HEK293T (cell line): ENCODE results near the gene KCNMA1.

Source experiments
- CTCF ChIA-PET: fragments of 350-600 bp; formaldehyde crosslinking; extraction: SDS; loops from one replicate; lab custom pipeline; 2021; ENCODE audit warnings: antibody characterized with exemption, inconsistent platforms; lab: Yijun Ruan, JAX
- POLR2A ChIA-PET: fragments of 350-600 bp; formaldehyde crosslinking; extraction: SDS; loops from one replicate; lab custom pipeline; 2020; ENCODE audit warnings: antibody characterized with exemption, inconsistent platforms; lab: Yijun Ruan, JAX
- DNase-seq: peaks from one replicate; pipeline ENCODE4 v3.0.0; 2012; ENCODE audit warnings: mixed read lengths; ENCODE audit errors: extremely low spot score
- ARNT ChIP-seq: fragments of 450-650 bp; IDR thresholded peaks from 2 replicates; pipeline ENCODE4 v1.6.1; 2017; ENCODE audit warnings: mild to moderate bottlenecking
- BHLHE40 ChIP-seq: fragments of 450-650 bp; IDR thresholded peaks from 2 replicates; pipeline ENCODE4 v1.6.1; 2016; ENCODE audit warnings: mild to moderate bottlenecking, moderate library complexity, borderline replicate concordance
- CTBP1 ChIP-seq: fragments of 450-650 bp; IDR thresholded peaks from 2 replicates; pipeline ENCODE4 v1.6.1; 2016; ENCODE audit warnings: borderline replicate concordance
- ELF4 ChIP-seq: fragments of 450-650 bp; IDR thresholded peaks from 2 replicates; pipeline ENCODE4 v1.6.1; 2017; ENCODE audit warnings: antibody characterized with exemption
- FOXA1 ChIP-seq: fragments of 450-650 bp; IDR thresholded peaks from 2 replicates; pipeline ENCODE4 v1.6.1; 2016; ENCODE audit warnings: mild to moderate bottlenecking
- FOXK2 ChIP-seq: fragments of 450-650 bp; IDR thresholded peaks from 2 replicates; pipeline ENCODE4 v1.6.1; 2016; ENCODE audit warnings: mild to moderate bottlenecking
- FOXM1 ChIP-seq: fragments of 450-650 bp; IDR thresholded peaks from 2 replicates; pipeline ENCODE4 v1.6.1; 2017; ENCODE audit warnings: mild to moderate bottlenecking, borderline replicate concordance
- HDGF ChIP-seq: fragments of 450-650 bp; IDR thresholded peaks from 2 replicates; pipeline ENCODE4 v1.6.1; 2017; ENCODE audit warnings: antibody characterized with exemption, borderline replicate concordance
- L3MBTL2 ChIP-seq: fragments of 450-650 bp; conservative IDR thresholded peaks from 2 replicates; pipeline ENCODE4 v1.6.1; 2016; ENCODE audit warnings: mild to moderate bottlenecking
- LEF1 ChIP-seq: fragments of 450-650 bp; IDR thresholded peaks from 2 replicates; pipeline ENCODE4 v1.6.1; 2017; ENCODE audit warnings: mild to moderate bottlenecking, borderline replicate concordance
- NFRKB ChIP-seq: fragments of 450-650 bp; IDR thresholded peaks from 2 replicates; pipeline ENCODE4 v1.6.1; 2016; ENCODE audit warnings: mild to moderate bottlenecking, moderate library complexity
- SP1 ChIP-seq: fragments of 450-650 bp; IDR thresholded peaks from 2 replicates; pipeline ENCODE4 v1.6.1; 2017
- SUZ12 ChIP-seq: fragments of 450-650 bp; IDR thresholded peaks from 2 replicates; pipeline ENCODE4 v1.6.1; 2016; ENCODE audit warnings: mild to moderate bottlenecking
- TARDBP ChIP-seq: fragments of 450-650 bp; IDR thresholded peaks from 2 replicates; pipeline ENCODE4 v1.6.1; 2016
- ZNF384 ChIP-seq: fragments of 450-650 bp; IDR thresholded peaks from 2 replicates; pipeline ENCODE4 v1.6.1; 2016
- TF ChIP-seq, protein P1 (sequence below): fragments of 450-650 bp; IDR thresholded peaks from 2 replicates; pipeline ENCODE4 v1.6.1; 2016

The KCNMA1 gene

DNA sequence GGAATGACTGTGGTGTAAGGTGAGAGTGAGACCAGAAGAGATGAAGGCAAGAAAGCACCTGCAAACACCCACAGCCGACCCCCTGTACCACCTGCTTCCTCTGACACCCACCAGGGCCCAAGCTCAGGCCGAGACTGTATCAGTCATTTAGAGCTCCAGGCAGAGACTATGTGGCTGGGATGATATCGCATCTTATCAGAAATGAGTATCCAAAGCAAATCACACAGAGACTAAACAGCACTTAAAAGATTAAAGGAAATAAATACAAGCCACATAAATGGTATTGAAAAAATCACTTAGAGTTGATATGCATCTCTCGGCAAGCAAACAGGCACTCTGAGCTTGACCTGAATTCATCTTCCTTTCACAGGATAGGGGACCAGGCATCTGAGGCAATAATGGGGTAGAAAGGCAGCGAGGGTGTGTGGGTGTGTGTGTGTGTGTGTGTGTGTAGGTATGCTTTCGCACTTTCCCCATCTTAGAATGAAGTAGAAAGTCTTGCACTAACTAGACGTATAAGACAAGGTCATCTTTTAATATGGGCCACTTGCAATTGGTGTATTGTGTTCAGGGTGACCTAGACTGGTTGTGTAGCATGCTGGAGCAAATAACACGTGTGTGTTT lies 665.9 kb downstream of the KCNMA1 start:
- no peak for TF ChIP-seq SP1
- no peak for TF ChIP-seq TARDBP
- no peak for TF ChIP-seq CTBP1
- no peak for TF ChIP-seq FOXA1
- TF ChIP-seq, protein P1, sequence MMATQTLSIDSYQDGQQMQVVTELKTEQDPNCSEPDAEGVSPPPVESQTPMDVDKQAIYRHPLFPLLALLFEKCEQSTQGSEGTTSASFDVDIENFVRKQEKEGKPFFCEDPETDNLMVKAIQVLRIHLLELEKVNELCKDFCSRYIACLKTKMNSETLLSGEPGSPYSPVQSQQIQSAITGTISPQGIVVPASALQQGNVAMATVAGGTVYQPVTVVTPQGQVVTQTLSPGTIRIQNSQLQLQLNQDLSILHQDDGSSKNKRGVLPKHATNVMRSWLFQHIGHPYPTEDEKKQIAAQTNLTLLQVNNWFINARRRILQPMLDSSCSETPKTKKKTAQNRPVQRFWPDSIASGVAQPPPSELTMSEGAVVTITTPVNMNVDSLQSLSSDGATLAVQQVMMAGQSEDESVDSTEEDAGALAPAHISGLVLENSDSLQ, result no peak
- no peak for TF ChIP-seq SUZ12
- no peak for TF ChIP-seq FOXK2
- no peak for TF ChIP-seq ARNT
- no peak for TF ChIP-seq L3MBTL2
- TF ChIP-seq ELF4, result no peak
- no peak for TF ChIP-seq ZNF384
- no peak for TF ChIP-seq NFRKB
- no peak for TF ChIP-seq BHLHE40
- CTCF ChIA-PET, result no interaction called here
- POLR2A ChIA-PET, result no interaction called here

DNA sequence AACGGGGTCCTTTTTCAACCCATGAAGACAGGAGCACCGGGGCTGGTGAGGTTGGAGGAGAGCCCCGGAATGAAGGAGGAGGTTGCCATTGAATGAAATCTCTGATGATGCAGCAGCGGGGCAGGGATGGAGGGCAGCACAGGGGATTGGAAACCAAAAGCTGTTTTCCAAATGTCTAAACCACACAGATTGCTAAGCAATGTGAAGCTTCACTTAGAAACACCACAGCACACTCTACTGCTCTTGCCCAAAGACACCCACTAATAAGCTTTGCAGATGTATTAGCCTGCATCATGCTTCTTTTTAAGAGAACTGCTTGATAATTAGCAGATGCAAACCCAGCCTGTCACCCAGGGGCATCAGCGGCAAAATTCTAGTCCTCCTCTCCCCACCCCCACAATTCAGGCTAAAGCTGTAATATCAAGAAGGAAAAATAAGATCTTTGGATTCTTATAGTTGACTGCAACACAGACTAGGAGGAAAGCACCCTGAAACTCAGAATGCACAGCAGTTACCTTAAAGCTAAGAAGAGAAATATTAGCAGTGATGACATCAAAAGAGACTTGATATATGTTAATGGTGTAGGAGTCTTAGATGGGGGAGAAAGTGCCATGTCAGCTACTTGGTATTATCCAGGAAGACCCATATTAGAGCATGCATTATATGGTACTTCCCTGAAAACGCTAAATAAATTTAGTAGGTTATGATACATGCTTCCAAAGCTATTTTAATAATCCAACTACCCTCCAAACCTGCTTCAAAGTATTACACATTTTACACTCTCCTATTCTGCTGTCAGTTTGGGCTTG lies 666.7 kb downstream of the KCNMA1 start:
- POLR2A ChIA-PET, result no interaction called here
- no peak for DNase-seq
- CTCF ChIA-PET, result interaction anchor here (0.8 kb wide), 1 partner anchor 13 kb away, joined by 3 read pairs; no protein-coding TSS in a partner anchor
- no peak for TF ChIP-seq SUZ12
- no peak for TF ChIP-seq FOXM1
- TF ChIP-seq NFRKB, result no peak
- no peak for TF ChIP-seq SP1
- no peak for TF ChIP-seq ZNF384
- TF ChIP-seq ELF4, result no peak
- TF ChIP-seq TARDBP, result no peak
- no peak for TF ChIP-seq LEF1
- no peak for TF ChIP-seq CTBP1
- no peak for TF ChIP-seq L3MBTL2
- no peak for TF ChIP-seq FOXA1
- no peak for TF ChIP-seq BHLHE40
- no peak for TF ChIP-seq FOXK2
- TF ChIP-seq, protein P1, result no peak
- no peak for TF ChIP-seq ARNT
- TF ChIP-seq HDGF, result no peak

More for the DNA sequence above, 665.9 kb downstream of the KCNMA1 start:
- no peak for DNase-seq

DNA sequence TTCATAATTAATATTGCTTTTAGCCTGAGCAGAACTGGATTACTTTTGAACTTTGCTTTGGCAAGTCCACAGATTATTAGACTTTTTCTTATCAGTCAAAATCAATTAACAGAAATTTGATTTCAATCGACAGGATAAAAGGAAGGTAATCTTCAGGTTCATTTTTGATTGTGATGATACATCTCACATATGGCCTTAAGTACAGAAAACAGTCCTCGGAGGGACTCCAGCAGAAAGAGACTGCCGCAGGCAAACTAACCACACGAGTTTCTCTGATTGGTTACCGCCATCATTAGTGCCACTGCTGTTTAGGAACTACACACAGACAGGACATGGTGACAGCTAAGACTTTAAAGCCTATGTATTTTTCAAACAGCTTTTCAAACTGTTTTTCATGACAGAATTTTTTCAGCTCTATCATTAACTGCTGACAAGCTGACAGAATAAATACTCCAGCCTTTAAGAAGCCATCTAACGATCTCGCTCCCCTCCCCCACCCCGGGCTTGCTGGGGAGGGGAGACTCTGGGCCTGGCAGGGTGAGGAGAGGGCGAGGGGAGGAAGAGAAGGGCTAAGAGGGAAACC lies 668.2 kb downstream of the KCNMA1 start:
- DNase-seq, result no peak
- ChIA-PET POLR2A (no interaction called here), CTCF (interaction anchor here (0.8 kb wide), 1 partner anchor 66 kb away, joined by 3 read pairs; no protein-coding TSS in a partner anchor)
- TF ChIP-seq LEF1, result no peak
- TF ChIP-seq ARNT, result no peak
- no peak for TF ChIP-seq SP1
- no peak for TF ChIP-seq FOXM1
- no peak for TF ChIP-seq SUZ12
- no peak for TF ChIP-seq FOXA1
- TF ChIP-seq NFRKB, result no peak
- TF ChIP-seq HDGF, result no peak
- TF ChIP-seq CTBP1, result no peak
- TF ChIP-seq FOXK2, result no peak
- TF ChIP-seq, protein P1, result no peak
- TF ChIP-seq L3MBTL2, result no peak
- no peak for TF ChIP-seq ELF4
- TF ChIP-seq BHLHE40, result no peak

DNA sequence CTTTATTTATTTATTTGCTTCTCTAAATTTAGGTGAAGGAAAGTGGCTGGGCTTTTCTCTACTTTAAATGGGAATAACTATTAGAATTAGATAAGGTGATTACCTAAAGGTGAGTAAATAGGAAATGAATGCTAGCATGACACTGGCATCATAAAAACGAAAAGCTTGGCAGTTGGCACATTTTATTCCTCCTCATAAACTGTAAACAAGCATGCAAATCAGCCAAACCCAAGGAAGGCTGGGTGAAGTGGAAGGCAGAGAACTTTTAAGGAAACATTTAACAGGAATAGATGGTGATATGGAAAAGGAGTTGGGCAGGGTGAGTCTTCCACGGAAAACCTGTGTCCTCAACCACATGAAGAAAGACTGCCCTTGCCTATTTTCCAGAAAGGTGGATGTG lies 669.1 kb downstream of the KCNMA1 start:
- no peak for DNase-seq
- TF ChIP-seq HDGF, result no peak
- no peak for TF ChIP-seq SUZ12
- no peak for TF ChIP-seq BHLHE40
- TF ChIP-seq, protein P1, result no peak
- no peak for TF ChIP-seq ARNT
- no peak for TF ChIP-seq ELF4
- TF ChIP-seq ZNF384, result no peak
- TF ChIP-seq TARDBP, result no peak
- TF ChIP-seq L3MBTL2, result no peak
- TF ChIP-seq FOXK2, result no peak
- TF ChIP-seq SP1, result no peak
- TF ChIP-seq NFRKB, result no peak
- TF ChIP-seq FOXM1, result no peak
- TF ChIP-seq CTBP1, result no peak
- no peak for TF ChIP-seq LEF1
- no peak for TF ChIP-seq FOXA1
- POLR2A ChIA-PET, result no interaction called here
- CTCF ChIA-PET, result no interaction called here
